ENCODE measurements around the gene SPATA9.

The SPATA9 gene

DNA sequence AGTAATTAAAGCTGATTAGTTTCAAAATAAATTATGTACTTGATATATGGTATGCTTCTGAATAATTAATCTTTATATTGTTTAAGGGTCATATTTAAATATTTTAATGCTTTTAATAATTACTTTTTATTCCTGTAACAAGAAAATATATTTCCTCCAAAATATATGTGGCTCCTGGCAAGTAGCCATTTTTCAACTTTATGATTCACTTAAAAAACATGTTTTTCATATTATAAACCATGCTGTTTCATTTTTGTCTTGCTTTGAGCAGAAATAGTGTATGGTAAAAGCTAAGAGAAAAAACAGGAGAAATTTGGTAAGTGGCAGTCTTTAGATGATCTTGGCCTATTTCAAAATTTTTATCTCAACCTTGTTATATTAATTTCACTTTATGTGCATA is 14.6 kb downstream of the SPATA9 start:
- Histone ChIP-seq H3K79me2 (ENCODE audit: control insufficient read depth, low read length) (no peaks in the 10 kb centered on the region), H3K9me3 (ENCODE audit: control insufficient read depth, insufficient read depth, low read length) (no peaks in the 10 kb centered on the region), H3K36me3 (ENCODE audit: control insufficient read depth, low read length) (no peaks in the 10 kb centered on the region), H4K20me1 (ENCODE audit: control insufficient read depth, insufficient read depth, low read depth, low read length) (no peaks in the 10 kb centered on the region), H3K4me3 (ENCODE audit: low read length) (no peak overlapping the region), H3K9me2 (replicated peaks; ENCODE audit: control insufficient read depth, low read length) (no peaks in the 10 kb centered on the region), H3K27ac (ENCODE audit: low read depth, low read length) (no peak overlapping the region), H3K27me3 (ENCODE audit: control insufficient read depth, low read length) (peaks cover 4% of the 10 kb centered on the region; the same call in 1 of the 2 replicates), H3K4me1 (ENCODE audit: control insufficient read depth, low read length) (no peaks in the 10 kb centered on the region), H3K4me2 (ENCODE audit: low read length) (no peak overlapping the region), H3F3A (ENCODE audit: control insufficient read depth, insufficient read depth) (no peaks in the 10 kb centered on the region)
- TF ChIP-seq, protein P1, sequence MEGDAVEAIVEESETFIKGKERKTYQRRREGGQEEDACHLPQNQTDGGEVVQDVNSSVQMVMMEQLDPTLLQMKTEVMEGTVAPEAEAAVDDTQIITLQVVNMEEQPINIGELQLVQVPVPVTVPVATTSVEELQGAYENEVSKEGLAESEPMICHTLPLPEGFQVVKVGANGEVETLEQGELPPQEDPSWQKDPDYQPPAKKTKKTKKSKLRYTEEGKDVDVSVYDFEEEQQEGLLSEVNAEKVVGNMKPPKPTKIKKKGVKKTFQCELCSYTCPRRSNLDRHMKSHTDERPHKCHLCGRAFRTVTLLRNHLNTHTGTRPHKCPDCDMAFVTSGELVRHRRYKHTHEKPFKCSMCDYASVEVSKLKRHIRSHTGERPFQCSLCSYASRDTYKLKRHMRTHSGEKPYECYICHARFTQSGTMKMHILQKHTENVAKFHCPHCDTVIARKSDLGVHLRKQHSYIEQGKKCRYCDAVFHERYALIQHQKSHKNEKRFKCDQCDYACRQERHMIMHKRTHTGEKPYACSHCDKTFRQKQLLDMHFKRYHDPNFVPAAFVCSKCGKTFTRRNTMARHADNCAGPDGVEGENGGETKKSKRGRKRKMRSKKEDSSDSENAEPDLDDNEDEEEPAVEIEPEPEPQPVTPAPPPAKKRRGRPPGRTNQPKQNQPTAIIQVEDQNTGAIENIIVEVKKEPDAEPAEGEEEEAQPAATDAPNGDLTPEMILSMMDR (IDR thresholded peaks at IDR 0.05; ENCODE audit: low read depth, low read length, poor library complexity, severe bottlenecking) = no peak
- TF ChIP-seq EZH2phosphoT487 (IDR thresholded peaks at IDR 0.05; ENCODE audit: borderline replicate concordance, low read length) = no peak

- H3K9me2 ChIP-seq (replicated peaks; ENCODE audit: control insufficient read depth, low read length) = no peaks in the 10 kb centered on the region
- no peaks in the 10 kb centered on the region for H3K4me1 ChIP-seq (ENCODE audit: control insufficient read depth, low read length)
- no peak for TF ChIP-seq EZH2phosphoT487 (IDR thresholded peaks at IDR 0.05; ENCODE audit: borderline replicate concordance, low read length)
- TF ChIP-seq, protein P1 (IDR thresholded peaks at IDR 0.05; ENCODE audit: low read depth, low read length, poor library complexity, severe bottlenecking) = no peak
- no peaks in the 10 kb centered on the region for H3K9me3 ChIP-seq (ENCODE audit: control insufficient read depth, insufficient read depth, low read length)
- H3K36me3 ChIP-seq (ENCODE audit: control insufficient read depth, low read length) = no peaks in the 10 kb centered on the region
- H3K79me2 ChIP-seq (ENCODE audit: control insufficient read depth, low read length) = no peaks in the 10 kb centered on the region
- no peaks in the 10 kb centered on the region for H3F3A ChIP-seq (ENCODE audit: control insufficient read depth, insufficient read depth)
- H3K27me3 ChIP-seq (ENCODE audit: control insufficient read depth, low read length) = no peaks in the 10 kb centered on the region
- no peak overlapping the region for H3K27ac ChIP-seq (ENCODE audit: low read depth, low read length)
- no peak overlapping the region for H3K4me3 ChIP-seq (ENCODE audit: low read length)
- H3K4me2 ChIP-seq (ENCODE audit: low read length) = no peak overlapping the region
- no peaks in the 10 kb centered on the region for H4K20me1 ChIP-seq (ENCODE audit: control insufficient read depth, insufficient read depth, low read depth, low read length)
Measured at GRCh38 chr5:95667678-95668077, 15.1 kb downstream of the SPATA9 start.

- Histone ChIP-seq H3K4me1 (ENCODE audit: control insufficient read depth, low read length) (no peaks in the 10 kb centered on the region), H3K79me2 (ENCODE audit: control insufficient read depth, low read length) (no peaks in the 10 kb centered on the region), H4K20me1 (ENCODE audit: control insufficient read depth, insufficient read depth, low read depth, low read length) (no peaks in the 10 kb centered on the region), H3K4me3 (ENCODE audit: low read length) (no peak overlapping the region), H3K27me3 (ENCODE audit: control insufficient read depth, low read length) (no peaks in the 10 kb centered on the region), H3F3A (ENCODE audit: control insufficient read depth, insufficient read depth) (no peaks in the 10 kb centered on the region), H3K36me3 (ENCODE audit: control insufficient read depth, low read length) (no peaks in the 10 kb centered on the region), H3K27ac (ENCODE audit: low read depth, low read length) (no peak overlapping the region), H3K9me2 (replicated peaks; ENCODE audit: control insufficient read depth, low read length) (no peaks in the 10 kb centered on the region), H3K4me2 (ENCODE audit: low read length) (no peak overlapping the region), H3K9me3 (ENCODE audit: control insufficient read depth, insufficient read depth, low read length) (no peaks in the 10 kb centered on the region)
- TF ChIP-seq, protein P1 (IDR thresholded peaks at IDR 0.05; ENCODE audit: low read depth, low read length, poor library complexity, severe bottlenecking) = no peak
- no peak for TF ChIP-seq EZH2phosphoT487 (IDR thresholded peaks at IDR 0.05; ENCODE audit: borderline replicate concordance, low read length)
Measured at GRCh38 chr5:95667061-95667618, 15.7 kb downstream of the SPATA9 start.
